GM12878 (cell line): ENCODE measurements around the gene PPP1R14D. TPM values are rescaled to one million over a fixed set of nuclear protein-coding genes. Genes with fewer than 3 reads are reported as not detected.

Experiments
- ASH2L ChIP-seq: fragments of 300-600, 200-600 bp; sonication (generic); IDR thresholded peaks from 2 replicates; pipeline ENCODE4 v1.6.1; 2017; ENCODE audit warnings: low read depth, mild to moderate bottlenecking, borderline replicate concordance
- ATF7 ChIP-seq: fragments of 450-650 bp; IDR thresholded peaks from 2 replicates; pipeline ENCODE4 v1.6.1; 2016; ENCODE audit warnings: low read depth, mild to moderate bottlenecking
- BCL11A ChIP-seq: IDR thresholded peaks from 2 replicates; pipeline ENCODE4 v1.6.1; 2011; ENCODE audit warnings: low read depth, low read length
- CHD4 ChIP-seq: fragments of 200-600 bp; sonication (generic); IDR thresholded peaks from 2 replicates; pipeline ENCODE4 v1.6.1; 2016; ENCODE audit warnings: mild to moderate bottlenecking
- CUX1 ChIP-seq: IDR thresholded peaks from 2 replicates; pipeline ENCODE4 v1.6.1; 2012; ENCODE audit warnings: improper control_type of control experiment, low read depth, low read length; ENCODE audit not compliant: insufficient replicate concordance
- EP300 ChIP-seq, 2 experiments: fragments of 150-350 bp in 1 of 2; IDR thresholded peaks; 2 replicates each; pipeline ENCODE4 v1.6.1; 2011 to 2012; ENCODE audit warnings: low read depth in 2 of 2, low read length in 2 of 2, borderline replicate concordance in 1 of 2, improper control_type of control experiment in 1 of 2, inconsistent platforms in 1 of 2; ENCODE audit not compliant: control insufficient read depth in 1 of 2
- FOXM1 ChIP-seq: IDR thresholded peaks from 2 replicates; pipeline ENCODE4 v1.6.1; 2012; ENCODE audit warnings: low read depth, mild to moderate bottlenecking, inconsistent platforms, low read length, moderate library complexity
- IKZF2 ChIP-seq, 2 experiments: fragments of 450-650 bp; IDR thresholded peaks; 2 replicates each; pipeline ENCODE4 v1.6.1; 2017; ENCODE audit warnings: mild to moderate bottlenecking in 2 of 2, moderate library complexity in 2 of 2
- JUND ChIP-seq: IDR thresholded peaks from 2 replicates; pipeline ENCODE4 v1.6.1; 2012; ENCODE audit warnings: low read depth, mild to moderate bottlenecking, low read length, improper control_type of control experiment, moderate library complexity
- KLF5 ChIP-seq: fragments of 450-650 bp; IDR thresholded peaks from 2 replicates; pipeline ENCODE4 v1.6.1; 2014; ENCODE audit warnings: mild to moderate bottlenecking; ENCODE audit not compliant: partially characterized antibody
- LARP7 ChIP-seq: fragments of 450-650 bp; IDR thresholded peaks from 2 replicates; pipeline ENCODE4 v1.6.1; 2017; ENCODE audit warnings: mild to moderate bottlenecking
- MEF2A ChIP-seq: IDR thresholded peaks from 2 replicates; pipeline ENCODE4 v1.6.1; 2011; ENCODE audit warnings: low read depth, mild to moderate bottlenecking, low read length, moderate library complexity; ENCODE audit not compliant: insufficient read depth
- MEF2B ChIP-seq: fragments of 450-650 bp; IDR thresholded peaks from 2 replicates; pipeline ENCODE4 v1.6.1; 2018; ENCODE audit warnings: mild to moderate bottlenecking, moderate library complexity; ENCODE audit not compliant: partially characterized antibody, poor library complexity, severe bottlenecking
- MXI1 ChIP-seq: fragments of 150-350 bp; IDR thresholded peaks from 2 replicates; pipeline ENCODE4 v1.6.1; 2011; ENCODE audit warnings: low read depth, mild to moderate bottlenecking, inconsistent platforms, low read length, improper control_type of control experiment
- MYB ChIP-seq: fragments of 150-350 bp; IDR thresholded peaks from 2 replicates; pipeline ENCODE4 v1.6.1; 2014; ENCODE audit warnings: mild to moderate bottlenecking, low read depth, low read length, borderline replicate concordance
- NR2C1 ChIP-seq: fragments of 450-650 bp; IDR thresholded peaks from 2 replicates; pipeline ENCODE4 v1.6.1; 2017; ENCODE audit warnings: antibody characterized with exemption, mild to moderate bottlenecking, moderate library complexity
- POLR2AphosphoS5 ChIP-seq: IDR thresholded peaks from 2 replicates; pipeline ENCODE4 v1.6.1; 2011; ENCODE audit warnings: mild to moderate bottlenecking, low read length, inconsistent platforms
- RAD21 ChIP-seq: IDR thresholded peaks from 2 replicates; pipeline ENCODE4 v1.6.1; 2011; ENCODE audit warnings: mild to moderate bottlenecking, low read depth, low read length, moderate library complexity; ENCODE audit not compliant: insufficient read depth
- RBBP5 ChIP-seq: fragments of 200-600 bp; sonication (generic); conservative IDR thresholded peaks from 2 replicates; pipeline ENCODE4 v1.6.1; 2016
- SKIL ChIP-seq: fragments of 450-650 bp; IDR thresholded peaks from 2 replicates; pipeline ENCODE4 v1.6.1; 2017; ENCODE audit warnings: mild to moderate bottlenecking, low read depth, inconsistent platforms; ENCODE audit not compliant: poor library complexity, severe bottlenecking
- SMARCA5 ChIP-seq: fragments of 450-650 bp; IDR thresholded peaks from 2 replicates; pipeline ENCODE4 v1.6.1; 2017; ENCODE audit warnings: mild to moderate bottlenecking
- YBX1 ChIP-seq: fragments of 450-650 bp; IDR thresholded peaks from 2 replicates; pipeline ENCODE4 v1.6.1; 2016; ENCODE audit warnings: antibody characterized with exemption
- polyA plus RNA-seq, 11 experiments: library from polyadenylated mRNA; depleted of rRNA in 4 of 11; unstranded in 6 of 11; stranded (reverse) in 5 of 11; fragments of >200 nt; fragmentation: Nextera tagmentation in 4 of 11; fragmentation: Illumina TruSeq in 1 of 11; extraction: Ambion mirVana in 4 of 11; extraction: Trizol in 1 of 11; gene quantifications; 1 replicate in 1 of 11; 2 replicates in 10 of 11; pipeline versions ENCODE4 v1.2.1 to v1.2.3, GENCODE V29; 2011 to 2016; ENCODE audit warnings: inconsistent platforms in 2 of 11, missing spikeins in 2 of 11, low read depth in 1 of 11
- total RNA-seq, 4 experiments: library from RNA; depleted of rRNA in 3 of 4; stranded (reverse); fragments of >200 nt in 3 of 4; fragmentation: Illumina TruSeq in 1 of 4; extraction: Trizol in 1 of 4; gene quantifications; 2 replicates each; pipeline versions ENCODE4 v1.2.1 to v1.2.3, GENCODE V29; 2013 to 2021
- TF ChIP-seq, protein P1 (sequence below): fragments of 450-650 bp; IDR thresholded peaks from 2 replicates; pipeline ENCODE4 v1.6.1; 2016; ENCODE audit warnings: mild to moderate bottlenecking

The PPP1R14D gene
- total and polyA plus RNA-seq, 10 of the 15 experiments (the other 5 are each of a cell fraction or from before 2014, with no cell fraction given) = 0.10 TPM; not detected in 9

GRCh38 chr15:40807028-40807887 is 21.2 kb downstream of the PPP1R14D start, which contains the start of the genes DNAJC17 and ZFYVE19 (continued):
- TF ChIP-seq MYB (no peak), ASH2L (no peak), MXI1 (peak; percentile 42), RBBP5 (no peak), BCL11A (0 out of 2 replicates have a peak, but pooled peaks have one; percentile 2), JUND (no peak), NR2C1 (peak; percentile 72), SMARCA5 (peak; percentile 63), SKIL (no peak), LARP7 (peak; percentile 80), POLR2AphosphoS5 (peak; percentile 88), EP300 (IDR thresholded peaks at IDR 0.05; ENCODE audit: borderline replicate concordance in 1 of 2, control insufficient read depth in 1 of 2, low read depth in 2 of 2, low read length in 2 of 2) (no peak), YBX1 (no peak), RAD21 (no peak), MEF2A (no peak), CUX1 (no peak), IKZF2 (IDR thresholded peaks at IDR 0.05) (peak; percentile 47 to 61; a peak in 2 of 4 replicates), CHD4 (no peak), FOXM1 (no peak), MEF2B (peak; percentile 62), KLF5 (peak; percentile 70), ATF7 (no peak; the same call in 1 of the 2 replicates)
- TF ChIP-seq, protein P1, sequence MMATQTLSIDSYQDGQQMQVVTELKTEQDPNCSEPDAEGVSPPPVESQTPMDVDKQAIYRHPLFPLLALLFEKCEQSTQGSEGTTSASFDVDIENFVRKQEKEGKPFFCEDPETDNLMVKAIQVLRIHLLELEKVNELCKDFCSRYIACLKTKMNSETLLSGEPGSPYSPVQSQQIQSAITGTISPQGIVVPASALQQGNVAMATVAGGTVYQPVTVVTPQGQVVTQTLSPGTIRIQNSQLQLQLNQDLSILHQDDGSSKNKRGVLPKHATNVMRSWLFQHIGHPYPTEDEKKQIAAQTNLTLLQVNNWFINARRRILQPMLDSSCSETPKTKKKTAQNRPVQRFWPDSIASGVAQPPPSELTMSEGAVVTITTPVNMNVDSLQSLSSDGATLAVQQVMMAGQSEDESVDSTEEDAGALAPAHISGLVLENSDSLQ = peak; percentile 60
